ENCODE data around the gene PDGFD.

PDGFD gene

GRCh38 chr11:103903621-103904323 is 260.2 kb downstream of the PDGFD start:
- no peak for DNase-seq

- no peak for DNase-seq
These were observed 261.0 kb downstream of the PDGFD start for GRCh38 chr11:103902994-103903393.

GRCh38 chr11:103901656-103902055 is 262.3 kb downstream of the PDGFD start:
- no peak for DNase-seq

- DNase-seq = no peak
These were observed 265.2 kb downstream of the PDGFD start for GRCh38 chr11:103898577-103899336.

- DNase-seq = no peak
These were observed 265.9 kb downstream of the PDGFD start for GRCh38 chr11:103898065-103898464.

- DNase-seq = no peak
These were observed 266.6 kb downstream of the PDGFD start for GRCh38 chr11:103897160-103897936.

GRCh38 chr11:103895106-103895505 is 268.8 kb downstream of the PDGFD start:
- no peak for DNase-seq

- no peak for DNase-seq
These were observed 269.3 kb downstream of the PDGFD start for GRCh38 chr11:103894673-103895072.

- no peak for DNase-seq
These were observed 269.9 kb downstream of the PDGFD start for GRCh38 chr11:103894034-103894433.

GRCh38 chr11:103893371-103893770 is 270.6 kb downstream of the PDGFD start:
- DNase-seq = no peak

- DNase-seq = no peak
These were observed 271.3 kb downstream of the PDGFD start for GRCh38 chr11:103892603-103893002.

GRCh38 chr11:103890654-103891053 is 273.3 kb downstream of the PDGFD start:
- DNase-seq = no peak

- DNase-seq = no peak
These were observed 274.3 kb downstream of the PDGFD start for GRCh38 chr11:103889679-103890078.

GRCh38 chr11:103888541-103888951 is 275.4 kb downstream of the PDGFD start:
- no peak for DNase-seq

GRCh38 chr11:103887001-103887658 is 276.8 kb downstream of the PDGFD start:
- no peak for DNase-seq

GRCh38 chr11:103883856-103884255 is 280.1 kb downstream of the PDGFD start:
- no peak for DNase-seq

GRCh38 chr11:103883291-103883690 is 280.7 kb downstream of the PDGFD start:
- no peak for DNase-seq

GRCh38 chr11:103881584-103881983 is 282.4 kb downstream of the PDGFD start:
- DNase-seq = no peak

- no peak for DNase-seq
These were observed 283.0 kb downstream of the PDGFD start for GRCh38 chr11:103880968-103881367.

- no peak for DNase-seq
These were observed 285.3 kb downstream of the PDGFD start for GRCh38 chr11:103878646-103879045.

- no peak for DNase-seq
These were observed 286.7 kb downstream of the PDGFD start for GRCh38 chr11:103877221-103877620.

GRCh38 chr11:103875855-103876510 is 288.0 kb downstream of the PDGFD start:
- no peak for DNase-seq

GRCh38 chr11:103872748-103873147 is 291.2 kb downstream of the PDGFD start:
- no peak for DNase-seq

All from stimulated activated CD4-positive, alpha-beta T cell treated with anti-CD3 and anti-CD28 coated beads, Interleukin-1b, Interleukin-23, amount 100 ng/mL, for 48 hours (primary cell).